Measurements from ENCODE around the gene IGSF3.

Gene IGSF3

DNA sequence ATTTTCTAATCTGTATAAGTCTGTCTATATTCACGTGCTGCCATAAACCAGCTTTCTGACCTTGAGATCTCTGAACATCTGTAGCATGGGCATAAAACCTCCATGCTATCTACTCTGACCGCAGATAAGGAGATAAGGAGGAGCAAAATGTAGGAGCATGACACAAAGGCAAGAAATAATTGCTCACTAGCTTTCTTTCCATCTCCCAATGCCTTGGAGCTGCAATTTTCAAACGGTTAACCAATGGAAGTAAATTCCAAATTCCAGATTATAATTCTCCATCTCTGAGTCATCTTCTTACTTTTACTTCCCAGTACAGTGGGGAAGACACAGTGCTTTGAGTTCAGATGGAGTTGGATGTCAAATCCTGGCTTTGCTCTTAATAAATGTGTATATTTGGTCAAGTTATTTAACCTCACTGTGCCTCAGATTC is 138.3 kb downstream of the IGSF3 start:
- no peak overlapping the region for H3K27ac ChIP-seq (ENCODE audit: low read length)
- no peaks in the 10 kb centered on the region for H3K9me3 ChIP-seq (ENCODE audit: insufficient read depth, low read length, severe bottlenecking)
- no peak for ATAC-seq (ENCODE audit: insufficient read depth, low read depth)
- DNase-seq = no peak
- no peaks in the 10 kb centered on the region for H3K27me3 ChIP-seq (ENCODE audit: insufficient read depth, low read length, poor library complexity)
- no peak overlapping the region for H3K4me3 ChIP-seq (ENCODE audit: low read depth in 1 of 2, low read length in 2 of 2)
- H3K79me2 ChIP-seq (ENCODE audit: insufficient read depth, low read length) = no peaks in the 10 kb centered on the region
- H3K4me2 ChIP-seq (ENCODE audit: insufficient read depth, low read length) = no peak overlapping the region
- H3K36me3 ChIP-seq (ENCODE audit: insufficient read depth, low read length) = peaks cover 24% of the 10 kb centered on the region
- no peaks in the 10 kb centered on the region for H3K4me1 ChIP-seq (ENCODE audit: insufficient read depth, low read length)
- H3K9ac ChIP-seq (ENCODE audit: low read depth, low read length) = no peak overlapping the region
- H2AFZ ChIP-seq (ENCODE audit: low read depth, low read length) = no peak overlapping the region
- TF ChIP-seq, protein P1, sequence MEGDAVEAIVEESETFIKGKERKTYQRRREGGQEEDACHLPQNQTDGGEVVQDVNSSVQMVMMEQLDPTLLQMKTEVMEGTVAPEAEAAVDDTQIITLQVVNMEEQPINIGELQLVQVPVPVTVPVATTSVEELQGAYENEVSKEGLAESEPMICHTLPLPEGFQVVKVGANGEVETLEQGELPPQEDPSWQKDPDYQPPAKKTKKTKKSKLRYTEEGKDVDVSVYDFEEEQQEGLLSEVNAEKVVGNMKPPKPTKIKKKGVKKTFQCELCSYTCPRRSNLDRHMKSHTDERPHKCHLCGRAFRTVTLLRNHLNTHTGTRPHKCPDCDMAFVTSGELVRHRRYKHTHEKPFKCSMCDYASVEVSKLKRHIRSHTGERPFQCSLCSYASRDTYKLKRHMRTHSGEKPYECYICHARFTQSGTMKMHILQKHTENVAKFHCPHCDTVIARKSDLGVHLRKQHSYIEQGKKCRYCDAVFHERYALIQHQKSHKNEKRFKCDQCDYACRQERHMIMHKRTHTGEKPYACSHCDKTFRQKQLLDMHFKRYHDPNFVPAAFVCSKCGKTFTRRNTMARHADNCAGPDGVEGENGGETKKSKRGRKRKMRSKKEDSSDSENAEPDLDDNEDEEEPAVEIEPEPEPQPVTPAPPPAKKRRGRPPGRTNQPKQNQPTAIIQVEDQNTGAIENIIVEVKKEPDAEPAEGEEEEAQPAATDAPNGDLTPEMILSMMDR (IDR thresholded peaks at IDR 0.05; ENCODE audit: borderline replicate concordance, extremely low read depth, low read length, poor library complexity, severe bottlenecking) = no peak
- no peak for TF ChIP-seq EZH2 (IDR thresholded peaks at IDR 0.05; ENCODE audit: borderline replicate concordance, low read depth, low read length, severe bottlenecking)
- H4K20me1 ChIP-seq (ENCODE audit: insufficient read depth, low read length) = no peaks in the 10 kb centered on the region

DNA sequence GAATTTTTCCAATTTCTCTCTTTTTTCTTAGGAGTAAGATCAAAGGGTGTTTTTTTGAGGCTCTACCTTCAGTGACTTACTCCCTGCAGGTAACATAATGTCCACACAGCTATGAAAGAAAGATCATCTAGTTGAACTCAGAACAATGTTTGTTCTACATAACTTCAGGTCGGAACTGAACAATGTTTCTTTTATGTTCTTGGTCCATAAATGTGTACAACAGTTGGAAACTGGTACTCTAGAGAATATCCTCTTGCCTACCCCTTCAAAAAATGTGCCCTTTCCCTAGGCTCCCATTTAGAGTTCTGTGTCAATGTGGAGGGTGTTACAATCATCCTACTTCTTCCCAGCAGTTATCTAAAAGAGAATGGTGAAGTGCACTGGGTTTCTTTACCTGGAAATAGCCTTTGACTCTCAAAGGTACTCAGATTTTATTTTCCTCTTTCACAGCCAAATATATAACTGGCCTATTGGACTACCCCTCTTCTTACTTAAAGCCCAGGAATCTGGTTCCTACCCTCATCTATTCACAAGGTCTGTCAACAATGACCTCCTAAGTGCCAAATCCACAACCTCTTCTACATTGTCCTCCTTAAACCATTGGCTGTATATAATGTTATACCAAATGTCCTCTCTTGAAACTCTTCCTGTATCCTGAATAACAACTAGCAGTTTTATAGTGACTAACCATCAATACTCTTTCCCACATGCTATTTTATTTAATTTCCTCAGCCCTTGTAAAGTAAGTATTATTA is 139.0 kb downstream of the IGSF3 start:
- H4K20me1 ChIP-seq (ENCODE audit: insufficient read depth, low read length) = no peaks in the 10 kb centered on the region
- H3K4me3 ChIP-seq (ENCODE audit: low read depth in 1 of 2, low read length in 2 of 2) = no peak overlapping the region
- ATAC-seq (ENCODE audit: insufficient read depth, low read depth) = no peak
- H3K79me2 ChIP-seq (ENCODE audit: insufficient read depth, low read length) = no peaks in the 10 kb centered on the region
- no peaks in the 10 kb centered on the region for H3K4me1 ChIP-seq (ENCODE audit: insufficient read depth, low read length)
- H3K27me3 ChIP-seq (ENCODE audit: insufficient read depth, low read length, poor library complexity) = no peaks in the 10 kb centered on the region
- no peak for DNase-seq
- H3K36me3 ChIP-seq (ENCODE audit: insufficient read depth, low read length) = peaks cover 17% of the 10 kb centered on the region
- no peak overlapping the region for H3K9ac ChIP-seq (ENCODE audit: low read depth, low read length)
- TF ChIP-seq EZH2 (IDR thresholded peaks at IDR 0.05; ENCODE audit: borderline replicate concordance, low read depth, low read length, severe bottlenecking) = no peak
- TF ChIP-seq, protein P1 (IDR thresholded peaks at IDR 0.05; ENCODE audit: borderline replicate concordance, extremely low read depth, low read length, poor library complexity, severe bottlenecking) = no peak
- H3K4me2 ChIP-seq (ENCODE audit: insufficient read depth, low read length) = no peak overlapping the region
- H3K9me3 ChIP-seq (ENCODE audit: insufficient read depth, low read length, severe bottlenecking) = no peaks in the 10 kb centered on the region
- H3K27ac ChIP-seq (ENCODE audit: low read length) = no peak overlapping the region
- H2AFZ ChIP-seq (ENCODE audit: low read depth, low read length) = no peak overlapping the region

DNA sequence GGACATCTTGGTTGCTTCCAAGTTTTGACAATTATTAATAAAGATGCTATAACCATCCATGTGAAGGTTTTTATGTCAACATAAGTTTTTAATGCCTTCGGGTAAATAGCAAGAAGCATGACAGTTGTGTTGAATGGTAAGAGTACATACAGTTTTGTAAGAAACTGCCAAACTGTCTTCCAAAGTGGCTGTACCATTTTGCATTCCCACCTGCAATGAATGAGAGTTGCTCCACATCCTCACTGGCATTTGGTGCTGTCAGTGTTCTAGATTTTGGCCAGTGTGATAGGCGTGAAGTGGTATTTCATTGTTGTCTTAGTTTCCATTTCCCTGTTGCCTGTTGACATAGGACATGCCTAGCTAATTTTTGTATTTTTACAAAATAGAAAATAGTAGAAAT is 142.1 kb downstream of the IGSF3 start:
- H2AFZ ChIP-seq (ENCODE audit: low read depth, low read length) = no peak overlapping the region
- no peak overlapping the region for H3K27ac ChIP-seq (ENCODE audit: low read length)
- no peak overlapping the region for H3K9ac ChIP-seq (ENCODE audit: low read depth, low read length)
- DNase-seq = no peak
- no peak overlapping the region for H3K4me2 ChIP-seq (ENCODE audit: insufficient read depth, low read length)
- no peak for TF ChIP-seq EZH2 (IDR thresholded peaks at IDR 0.05; ENCODE audit: borderline replicate concordance, low read depth, low read length, severe bottlenecking)
- TF ChIP-seq, protein P1 (IDR thresholded peaks at IDR 0.05; ENCODE audit: borderline replicate concordance, extremely low read depth, low read length, poor library complexity, severe bottlenecking) = no peak
- H3K36me3 ChIP-seq (ENCODE audit: insufficient read depth, low read length) = peaks cover 9% of the 10 kb centered on the region; the same call in 1 of the 2 replicates
- H3K4me3 ChIP-seq (ENCODE audit: low read depth in 1 of 2, low read length in 2 of 2) = no peak overlapping the region
- ATAC-seq (ENCODE audit: insufficient read depth, low read depth) = no peak
- no peaks in the 10 kb centered on the region for H3K27me3 ChIP-seq (ENCODE audit: insufficient read depth, low read length, poor library complexity)
- no peaks in the 10 kb centered on the region for H4K20me1 ChIP-seq (ENCODE audit: insufficient read depth, low read length)
- H3K79me2 ChIP-seq (ENCODE audit: insufficient read depth, low read length) = no peaks in the 10 kb centered on the region
- H3K9me3 ChIP-seq (ENCODE audit: insufficient read depth, low read length, severe bottlenecking) = no peaks in the 10 kb centered on the region
- no peaks in the 10 kb centered on the region for H3K4me1 ChIP-seq (ENCODE audit: insufficient read depth, low read length)
